Caco-2 (cell line): Measurements from ENCODE around the gene SAMD10. TPM values are rescaled to one million over a fixed set of nuclear protein-coding genes. Genes with fewer than 3 reads are reported as not detected.

Source experiments
- BruUV-seq: library from RNA; stranded (reverse); fragments of 400-500 nt; replicated peaks from 2 replicates; lab custom pipeline; 2021; lab: Mats Ljungman, UMichigan
- CTCF ChIA-PET: fragments of 300-600 bp; sonication (Branson Sonifier 250); formaldehyde crosslinking; loops from one replicate; lab custom pipeline; 2022; ENCODE audit warnings: antibody characterized with exemption; lab: Charles Lee
- POLR2A ChIA-PET: fragments of 300-600 bp; sonication (Branson Sonifier 250); formaldehyde crosslinking; loops from one replicate; lab custom pipeline; 2022; ENCODE audit warnings: antibody characterized with exemption; lab: Charles Lee
- DNase-seq, 2 experiments: peaks; one replicate each; pipeline versions ENCODE4 v3.0.0 to v3.0.0-alpha.2; 2020 to 2022
- H3K27me3 ChIP-seq: replicated peaks from 2 replicates; pipeline ENCODE4 v1.6.0; 2011; ENCODE audit warnings: low read length; ENCODE audit not compliant: control insufficient read depth, insufficient read depth
- H3K36me3 ChIP-seq: 2 replicates; pipeline ENCODE4 v1.5.1; 2011; ENCODE audit warnings: low read length; ENCODE audit not compliant: control insufficient read depth, insufficient read depth
- H3K4me1 ChIP-seq: fragments of 250-450 bp; sonication (Bioruptor Pico); 2 replicates; pipeline ENCODE4 v1.5.1; 2020; ENCODE audit warnings: mild to moderate bottlenecking
- H3K4me3 ChIP-seq: 2 replicates; pipeline ENCODE4 v1.5.1; 2011; ENCODE audit warnings: low read depth, mild to moderate bottlenecking, control low read depth, low read length
- H3K9me3 ChIP-seq: fragments of 250-450 bp; sonication (Bioruptor Pico); 2 replicates; pipeline ENCODE4 v1.5.1; 2020; ENCODE audit warnings: mild to moderate bottlenecking, moderate library complexity
- H3K27ac Mint-ChIP-seq: one replicate; pipeline ENCODE4 v1.8.0; 2022; ENCODE audit warnings: mixed read lengths; ENCODE audit not compliant: unreplicated experiment
- H3K27me3 Mint-ChIP-seq: one replicate; pipeline ENCODE4 v1.8.0; 2022; ENCODE audit warnings: mixed read lengths; ENCODE audit not compliant: insufficient read depth, unreplicated experiment
- H3K36me3 Mint-ChIP-seq: one replicate; pipeline ENCODE4 v1.8.0; 2022; ENCODE audit warnings: mild to moderate bottlenecking, mixed read lengths; ENCODE audit not compliant: insufficient read depth, unreplicated experiment
- H3K4me1 Mint-ChIP-seq: one replicate; pipeline ENCODE4 v1.8.0; 2022; ENCODE audit warnings: low read depth, mixed read lengths; ENCODE audit not compliant: unreplicated experiment
- H3K4me3 Mint-ChIP-seq: one replicate; pipeline ENCODE4 v1.8.0; 2022; ENCODE audit warnings: mild to moderate bottlenecking, moderate library complexity, mixed read lengths; ENCODE audit not compliant: unreplicated experiment
- H3K9me3 Mint-ChIP-seq: one replicate; pipeline ENCODE4 v1.8.0; 2022; ENCODE audit warnings: mixed read lengths; ENCODE audit not compliant: unreplicated experiment
- CTCF ChIP-seq, 2 experiments: fragments of 200-600 bp in 1 of 2; IDR thresholded peaks; 1 replicate in 1 of 2; 2 replicates in 1 of 2; pipeline versions ENCODE4 v1.5.1 to v1.8.0; 2011 to 2022; ENCODE audit warnings: antibody characterized with exemption in 1 of 2, control low read depth in 1 of 2, inconsistent platforms in 1 of 2, low read depth in 1 of 2, low read length in 1 of 2, mild to moderate bottlenecking in 1 of 2, moderate library complexity in 1 of 2; ENCODE audit not compliant: insufficient read depth in 1 of 2, severe bottlenecking in 1 of 2, unreplicated experiment in 1 of 2
- intact Hi-C: fragments of 100-400 bp; cut with micrococcal nuclease; formaldehyde crosslinking; loops from one replicate; pipeline ENCODE4 v1.10.0; 2022; ENCODE audit not compliant: unreplicated experiment
- total RNA-seq: library from RNA; stranded (reverse); gene quantifications from 2 replicates; pipeline ENCODE4 v1.2.3, GENCODE V29; 2022

Gene SAMD10
- total RNA-seq, 1 experiment from 2014 or later: 13.6 TPM

DNA sequence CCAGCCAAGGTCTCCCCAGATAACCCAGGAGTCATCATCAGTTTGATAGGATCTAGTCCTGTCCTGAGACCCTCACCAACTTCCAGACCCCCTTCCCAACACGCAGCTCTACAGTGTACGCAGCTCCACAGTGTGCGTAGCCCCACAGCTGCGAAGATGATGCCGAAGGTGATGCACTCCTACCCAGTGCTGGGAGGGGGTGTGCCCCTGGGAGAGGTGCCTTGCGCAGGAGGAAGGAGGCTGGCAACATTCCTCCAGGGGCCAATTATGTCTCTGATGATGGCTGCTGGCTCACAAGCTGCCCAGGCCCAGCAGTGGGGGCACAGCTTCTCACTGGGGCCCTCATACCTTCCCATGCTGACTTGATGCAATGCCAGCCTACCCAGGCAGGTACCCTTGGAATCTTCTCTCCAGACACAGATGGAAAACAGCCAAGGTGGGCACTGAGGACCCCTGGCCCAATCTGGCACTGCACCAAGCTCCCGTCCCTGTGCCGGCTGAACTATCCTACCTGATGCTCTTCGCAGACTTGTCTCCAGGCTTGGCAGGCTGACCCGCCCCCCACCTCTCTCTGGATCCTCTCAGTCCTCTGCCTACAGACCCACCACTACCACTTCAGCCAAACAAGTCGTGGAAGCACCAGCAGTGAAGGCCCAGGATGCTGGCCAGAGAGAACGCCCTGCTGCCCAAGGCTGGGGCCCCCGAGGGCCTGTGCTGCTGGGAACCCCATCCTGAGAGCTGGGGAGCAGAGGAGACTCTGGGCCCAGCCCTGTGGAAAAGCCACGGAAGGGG is 11.1 kb downstream of the SAMD10 start:
- H3K9me3 ChIP-seq: peaks cover 23% of the 10 kb centered on the region
- DNase-seq: peak in 1 of 2 experiments; percentile 58
- intact Hi-C loops: no loop called here

GRCh38 chr20:63967330-63968135 is 11.9 kb downstream of the SAMD10 start:
- Histone ChIP-seq H3K4me1 (peaks cover 16% of the 10 kb centered on the region), H3K9me3 (peaks cover 23% of the 10 kb centered on the region), H3K4me3 (no peak overlapping the region), H3K27me3 (no peaks in the 10 kb centered on the region), H3K36me3 (peaks cover 24% of the 10 kb centered on the region)
- Mint-ChIP-seq H3K4me1 (peaks cover 9% of the 10 kb centered on the region), H3K9me3 (peaks cover 10% of the 10 kb centered on the region), H3K36me3 (peaks cover 49% of the 10 kb centered on the region), H3K27me3 (peaks cover 3% of the 10 kb centered on the region), H3K27ac (no peak overlapping the region), H3K4me3 (peak overlapping the region; percentile 69)
- no peak for DNase-seq
- TF ChIP-seq CTCF (IDR thresholded peaks at IDR 0.05; ENCODE audit: insufficient read depth in 1 of 2, low read depth in 1 of 2, low read length in 1 of 2, severe bottlenecking in 1 of 2, unreplicated experiment in 1 of 2): no peak
- ChIA-PET POLR2A (interaction anchor here (1.0 to 1.4 kb wide), 2 partner anchors 11 to 103 kb away, joined by 3 read pairs; partner anchors contain the start of genes TPD52L2 and UCKL1), CTCF (interaction anchor here (0.9 kb wide), 1 partner anchor 71 kb away, joined by 3 read pairs; no protein-coding TSS in a partner anchor)
- BruUV-seq: no TSS peak
- intact Hi-C loops: no loop called here

More for the DNA sequence above, 11.1 kb downstream of the SAMD10 start:
- Histone ChIP-seq H3K36me3 (peaks cover 20% of the 10 kb centered on the region), H3K4me3 (peak overlapping the region; percentile 78), H3K4me1 (peaks cover 17% of the 10 kb centered on the region), H3K27me3 (no peaks in the 10 kb centered on the region)
- ChIA-PET POLR2A (interaction anchor here (1.4 kb wide), 1 partner anchor 103 kb away, joined by 3 read pairs; the partner anchor contains the start of gene TPD52L2), CTCF (interaction anchor here (0.9 kb wide), 1 partner anchor 70 kb away, joined by 3 read pairs; no protein-coding TSS in a partner anchor)
- H3K9me3 Mint-ChIP-seq: peaks cover 10% of the 10 kb centered on the region
- TSS peak; percentile 33 for BruUV-seq
- peaks cover 9% of the 10 kb centered on the region for H3K4me1 Mint-ChIP-seq
- H3K4me3 Mint-ChIP-seq: peak overlapping the region; percentile 69
- H3K27ac Mint-ChIP-seq: peak overlapping the region; percentile 33
- peaks cover 3% of the 10 kb centered on the region for H3K27me3 Mint-ChIP-seq
- peaks cover 43% of the 10 kb centered on the region for H3K36me3 Mint-ChIP-seq
- TF ChIP-seq CTCF (IDR thresholded peaks at IDR 0.05; ENCODE audit: insufficient read depth in 1 of 2, low read depth in 1 of 2, low read length in 1 of 2, severe bottlenecking in 1 of 2, unreplicated experiment in 1 of 2): no peak

DNA sequence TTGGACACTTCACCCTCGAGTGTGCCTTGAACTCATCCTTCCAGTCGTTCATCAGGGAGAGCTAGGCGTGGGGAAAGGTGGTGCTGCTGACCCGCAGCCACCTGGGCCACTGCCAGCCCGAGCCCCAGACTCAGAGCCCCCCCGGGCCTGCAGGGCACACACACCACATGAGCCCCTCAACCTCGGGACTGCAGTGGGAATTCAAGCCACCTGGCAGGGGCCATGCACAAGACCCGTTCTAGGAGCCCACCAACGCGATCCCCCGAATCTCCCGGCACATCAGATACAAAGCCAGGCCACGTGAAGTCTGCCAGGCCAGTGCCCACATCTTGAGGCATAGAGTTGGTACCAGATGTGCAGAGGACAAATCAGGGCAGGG is 12.5 kb downstream of the SAMD10 start:
- Mint-ChIP-seq H3K27me3 (peaks cover 3% of the 10 kb centered on the region), H3K9me3 (peaks cover 10% of the 10 kb centered on the region), H3K4me3 (no peak overlapping the region), H3K36me3 (peaks cover 49% of the 10 kb centered on the region), H3K27ac (no peak overlapping the region), H3K4me1 (peaks cover 9% of the 10 kb centered on the region)
- Histone ChIP-seq H3K4me1 (peaks cover 16% of the 10 kb centered on the region), H3K36me3 (peaks cover 26% of the 10 kb centered on the region), H3K4me3 (no peak overlapping the region), H3K9me3 (peaks cover 23% of the 10 kb centered on the region), H3K27me3 (no peaks in the 10 kb centered on the region)
- CTCF ChIA-PET: no interaction called here
- DNase-seq: no peak
- no TSS peak for BruUV-seq
- POLR2A ChIA-PET: interaction anchor here (1.0 kb wide), 1 partner anchor 11 kb away, joined by 3 read pairs; the partner anchor contains the start of gene UCKL1
- no peak for TF ChIP-seq CTCF (IDR thresholded peaks at IDR 0.05; ENCODE audit: insufficient read depth in 1 of 2, low read depth in 1 of 2, low read length in 1 of 2, severe bottlenecking in 1 of 2, unreplicated experiment in 1 of 2)
- intact Hi-C loops: no loop called here
